Renal pelvis (tissue), 4 donors: ENCODE measurements around the gene NBAS. TPM values are rescaled to one million over a fixed set of nuclear protein-coding genes. Genes with fewer than 3 reads are reported as not detected.

Experiments
- DNase-seq: peaks from one replicate; pipeline ENCODE4 v3.0.0-alpha.2; 2013
- polyA plus RNA-seq, 3 donors: library from polyadenylated mRNA; unstranded; fragments of 120-200 nt; gene quantifications; one replicate each; pipeline ENCODE4 v1.2.1, GENCODE V29; 2013; ENCODE audit not compliant: insufficient read length in 3 of 3

The NBAS gene
- polyA plus RNA-seq, 3 donors = 60.1 to 66.8 (median 60.5) TPM

DNA sequence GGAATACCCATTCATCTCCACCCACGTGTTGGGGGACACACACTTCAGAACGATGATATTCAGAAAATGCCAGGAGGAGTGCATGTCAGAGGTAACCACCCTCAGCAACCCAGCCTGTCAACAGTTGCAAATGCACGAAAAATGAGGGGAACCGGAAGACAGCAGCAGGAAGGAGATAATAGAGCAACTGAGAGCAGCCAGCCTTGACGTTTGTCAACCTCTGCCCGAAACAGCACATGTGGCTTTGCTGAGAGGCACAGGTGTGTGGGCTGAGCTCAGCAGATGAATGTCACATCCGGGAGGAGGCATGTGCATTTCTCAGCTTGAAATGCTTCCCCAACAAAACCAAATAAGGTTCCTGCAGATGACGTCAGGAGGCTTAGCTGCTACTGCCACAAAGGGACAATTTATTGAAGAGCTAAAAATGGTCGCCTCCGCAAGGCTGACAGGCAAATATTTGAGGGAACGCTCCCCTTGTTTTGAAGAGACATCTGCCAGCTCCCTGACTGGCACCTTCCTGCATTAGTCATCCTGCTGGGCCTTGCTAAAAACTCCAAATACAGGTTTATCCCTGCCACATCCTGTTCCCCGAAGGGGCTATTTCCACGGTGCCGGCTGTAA lies 419.0 kb downstream of the NBAS start:
- DNase-seq = peak; percentile 24

DNA sequence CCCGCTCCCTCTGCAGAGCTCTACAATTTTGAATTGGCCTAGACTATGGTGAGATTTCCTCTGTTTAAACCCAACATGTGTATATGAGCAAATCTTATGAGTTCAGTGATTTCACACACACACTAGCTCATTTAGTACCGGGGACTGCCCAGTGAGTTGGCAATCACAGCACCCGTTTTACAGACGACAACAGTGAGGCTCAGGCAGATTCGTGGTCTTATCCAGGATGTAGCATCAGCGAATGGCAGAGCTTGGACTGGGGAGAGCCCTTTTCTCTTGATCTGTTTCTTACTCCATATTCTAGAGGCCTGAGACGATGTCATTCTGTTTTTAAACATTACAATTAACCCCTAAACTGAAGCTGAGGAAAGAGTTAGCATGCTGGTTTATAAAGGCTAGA lies 419.9 kb downstream of the NBAS start:
- no peak for DNase-seq

DNA sequence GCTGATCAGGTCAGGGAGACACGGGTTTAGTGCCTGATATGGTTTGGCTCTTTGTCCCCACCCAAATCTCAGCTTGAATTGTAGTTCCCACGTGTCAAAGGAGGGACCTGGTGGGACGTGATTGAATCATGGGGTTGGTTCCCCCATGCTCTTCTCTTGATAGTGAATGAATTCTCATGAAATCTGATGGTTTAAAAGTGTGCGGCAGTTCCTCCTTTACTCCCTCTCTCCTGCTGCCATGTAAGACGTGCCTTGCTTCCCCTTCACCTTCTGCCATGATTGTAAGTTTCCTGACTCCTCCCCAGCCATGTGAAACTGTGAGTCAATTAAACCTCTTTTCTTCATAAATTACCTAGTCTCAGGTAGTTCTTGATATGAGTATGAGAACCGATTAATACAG lies 424.5 kb downstream of the NBAS start:
- no peak for DNase-seq

DNA sequence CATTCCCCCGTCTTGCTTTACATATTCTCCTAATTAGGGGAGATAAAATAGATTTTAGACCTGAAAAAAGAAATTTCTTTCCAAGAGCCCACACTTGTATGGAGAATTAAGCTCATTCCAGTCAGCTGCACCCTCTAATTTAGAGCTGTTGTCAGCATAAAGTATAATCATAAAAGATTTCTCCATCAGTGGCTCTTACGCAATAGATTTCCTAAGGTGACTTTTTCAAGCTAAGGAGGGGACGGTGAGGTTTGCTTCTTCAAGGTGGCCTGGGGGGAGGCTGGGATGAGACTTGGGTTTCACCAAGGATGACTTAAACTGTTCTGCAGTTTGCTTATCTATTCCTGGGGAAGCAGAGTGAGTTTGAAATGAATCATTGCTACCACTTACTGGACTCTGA lies 426.2 kb downstream of the NBAS start:
- DNase-seq = no peak

DNA sequence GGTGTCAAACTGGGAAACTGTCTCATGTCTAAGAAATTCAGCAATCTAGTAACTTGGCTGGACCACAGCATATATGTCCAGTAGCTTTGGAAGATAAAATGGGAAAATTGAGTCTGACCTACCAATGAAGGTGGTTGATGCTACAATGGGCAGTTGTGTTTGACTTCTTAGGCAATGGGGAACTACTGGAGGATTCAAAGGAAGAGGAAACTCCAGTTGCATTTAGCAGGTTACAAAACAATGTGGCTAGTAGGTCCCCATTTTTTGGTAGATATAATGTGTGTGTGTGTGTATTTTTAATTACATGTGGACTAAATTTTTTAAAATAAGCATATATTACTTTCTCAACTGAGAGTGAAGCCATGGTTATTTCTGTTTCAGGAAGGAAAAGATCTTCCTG lies 427.7 kb downstream of the NBAS start:
- DNase-seq = no peak

DNA sequence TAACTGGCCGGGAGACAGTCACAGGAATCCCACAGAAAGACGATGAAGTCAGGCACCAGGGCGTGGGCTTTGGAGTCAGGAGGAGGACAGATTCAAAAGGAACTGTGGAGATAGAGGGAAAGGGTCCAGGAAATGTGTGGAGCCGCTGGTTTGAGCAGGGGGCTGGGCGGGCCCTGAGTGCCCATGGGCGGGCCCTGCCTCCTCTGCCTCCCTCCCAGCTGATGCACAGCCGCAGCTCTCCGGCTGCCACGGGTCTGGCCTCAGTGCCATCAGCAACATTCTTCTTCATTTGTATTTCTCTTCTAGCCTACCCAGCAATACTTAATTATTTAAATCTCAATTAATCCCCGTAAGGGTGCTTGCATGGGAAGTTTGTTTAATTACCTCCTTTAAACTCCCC lies 432.3 kb downstream of the NBAS start:
- DNase-seq = no peak

DNA sequence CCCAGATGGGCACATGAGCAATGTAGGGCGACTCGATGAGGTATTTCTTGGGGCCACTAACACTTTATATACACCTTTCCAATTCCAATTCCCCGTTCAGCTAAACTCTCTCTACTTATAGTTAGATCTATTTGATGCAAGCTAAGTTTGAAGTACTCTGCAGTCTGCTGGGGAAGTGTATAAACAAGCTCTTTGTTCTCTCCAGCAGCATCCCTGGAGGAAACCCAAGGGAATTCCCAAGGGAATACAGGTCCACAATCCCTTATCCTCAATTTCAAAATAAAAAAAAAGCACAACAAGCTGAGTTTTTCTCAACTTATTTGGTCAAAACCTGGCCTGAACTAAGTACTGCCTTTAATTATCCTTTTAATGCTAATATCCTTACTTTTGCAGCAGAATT lies 433.3 kb downstream of the NBAS start:
- DNase-seq = no peak

DNA sequence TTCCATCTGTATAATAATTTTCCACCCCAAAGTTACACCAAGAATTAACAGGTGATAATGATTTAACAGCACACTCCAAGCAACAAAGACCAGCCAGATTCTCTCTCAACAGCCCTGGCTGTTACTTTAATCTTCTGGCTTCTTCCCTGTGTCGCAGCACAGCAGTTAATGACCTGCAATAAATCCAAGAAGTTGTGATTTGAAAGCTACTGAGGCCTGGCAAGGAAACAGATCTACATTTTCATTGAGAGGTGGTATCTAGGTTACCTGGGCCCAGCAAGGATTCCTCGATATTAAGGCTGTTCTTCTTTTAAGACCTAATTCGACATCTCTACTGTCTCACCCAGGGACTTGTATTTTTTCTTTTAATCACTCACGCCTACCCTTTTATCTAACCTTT lies 433.8 kb downstream of the NBAS start:
- peak; percentile 42 for DNase-seq

DNA sequence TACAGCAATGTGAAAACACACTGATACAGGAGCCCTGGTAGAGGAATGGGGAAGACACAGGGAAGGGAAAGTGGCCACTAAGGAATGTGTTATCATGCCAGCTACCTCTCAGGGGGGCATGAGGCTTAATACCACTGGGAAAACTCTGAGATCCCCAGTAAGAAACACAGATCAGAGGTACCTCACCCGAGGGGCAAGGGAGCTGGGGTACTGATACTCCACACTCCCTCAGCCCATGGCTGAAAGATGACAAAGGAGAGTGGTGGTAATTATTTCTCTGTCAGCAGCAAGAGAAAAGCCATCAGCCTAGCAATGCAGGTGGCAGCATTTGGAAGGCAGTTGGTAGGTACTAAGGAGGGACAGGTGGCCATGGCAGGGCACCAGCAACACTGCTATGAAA lies 434.8 kb downstream of the NBAS start:
- DNase-seq = no peak

DNA sequence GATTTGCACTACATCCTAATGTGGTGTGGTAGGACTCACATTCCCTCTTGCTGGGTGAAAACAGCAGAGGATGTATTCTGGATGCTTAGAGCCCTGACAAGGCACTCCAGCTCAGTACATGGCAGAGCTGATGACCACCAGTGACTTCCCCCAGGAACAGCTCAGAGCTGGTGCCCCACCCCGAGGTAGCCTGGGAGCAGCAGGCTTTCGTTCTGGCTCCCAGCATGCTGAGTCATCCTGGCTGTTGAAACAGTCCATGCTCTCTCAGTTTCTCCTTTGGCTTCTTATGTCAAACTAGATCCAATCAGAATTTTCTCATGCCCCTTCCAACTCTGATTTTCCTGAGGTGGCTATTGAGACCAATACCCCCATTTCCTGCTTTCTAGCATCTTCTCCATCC lies 438.2 kb downstream of the NBAS start:
- DNase-seq = no peak

DNA sequence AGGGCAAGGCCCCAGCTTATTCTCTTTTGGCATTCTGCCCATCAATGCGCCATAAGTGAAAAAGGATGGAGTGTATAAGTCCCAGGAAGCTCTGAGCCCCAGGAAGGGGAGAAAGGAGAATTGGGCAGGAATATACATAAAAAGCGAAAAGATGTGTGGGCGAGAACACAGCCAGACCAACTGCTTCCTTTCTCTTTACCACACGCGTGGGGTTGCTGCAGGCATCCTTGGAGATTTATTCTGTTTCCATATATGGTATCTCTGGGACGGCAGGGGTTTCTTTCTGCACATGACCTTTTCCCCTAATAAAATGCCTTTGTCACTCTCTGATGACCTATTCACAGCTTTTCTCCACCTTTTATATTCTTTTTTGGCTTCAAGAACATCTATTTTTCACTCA lies 440.5 kb downstream of the NBAS start:
- DNase-seq = no peak

DNA sequence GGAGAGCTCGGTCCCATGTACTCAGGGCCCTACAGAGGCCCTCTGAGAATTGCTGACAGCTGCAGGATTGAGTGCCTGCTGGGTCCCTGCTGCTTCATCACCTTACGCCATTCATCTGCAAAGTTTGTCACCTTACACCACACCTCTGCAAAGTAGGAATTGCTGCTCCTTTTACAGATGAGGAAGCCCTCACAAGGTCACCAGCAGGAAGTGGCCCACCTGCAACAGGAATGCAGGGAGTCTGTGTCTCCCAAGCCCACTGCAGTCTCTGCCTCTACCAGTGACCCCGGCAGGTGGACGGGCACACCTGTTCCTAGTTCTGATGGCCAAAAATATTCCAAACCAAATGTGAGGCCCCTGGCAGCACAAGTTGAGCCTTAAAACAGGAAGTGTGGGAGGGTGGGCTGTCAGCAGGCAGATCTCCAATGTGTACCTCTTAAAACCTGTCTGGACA lies 441.4 kb downstream of the NBAS start:
- DNase-seq = no peak

DNA sequence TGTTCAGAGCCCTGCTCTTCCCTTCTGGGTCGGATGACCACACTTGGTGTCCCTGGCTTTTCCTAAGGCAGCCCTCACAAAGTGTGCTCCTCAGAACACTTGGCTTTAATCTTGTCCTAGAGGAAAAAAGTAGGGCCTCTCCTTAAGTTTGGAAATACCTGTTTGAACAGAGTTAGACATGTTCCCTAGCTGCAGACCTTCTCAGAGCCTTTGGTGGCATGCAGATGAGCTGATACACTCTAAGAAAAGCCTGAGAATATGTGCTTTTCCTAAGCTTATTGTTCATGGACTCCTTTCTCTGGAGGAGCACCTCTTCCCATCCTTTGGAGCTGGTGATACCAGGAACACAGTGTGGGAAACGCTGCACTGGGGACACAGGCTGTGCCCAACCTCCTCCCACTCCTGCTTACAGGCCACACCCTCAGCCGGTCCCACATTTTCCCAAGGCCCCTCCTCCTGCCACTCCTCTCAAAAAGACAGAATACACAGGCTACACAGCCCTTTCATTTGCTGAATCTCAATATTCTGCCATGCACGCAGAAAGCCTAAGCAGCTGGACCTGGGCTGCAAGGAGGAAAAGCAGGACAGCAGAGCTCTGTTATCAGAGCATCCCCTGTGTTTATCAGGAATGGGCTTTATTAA lies 443.6 kb downstream of the NBAS start:
- no peak for DNase-seq

Other genes starting within 250 kb of the NBAS start
- gene DDX1, start 30.5 kb upstream of the NBAS start, polyA plus RNA-seq = 100 to 1,000 TPM; 159 to 177 (median 163) TPM